Natural killer cell (primary cell): ENCODE results near the gene IRX4. TPM values are rescaled to one million over a fixed set of nuclear protein-coding genes. Genes with fewer than 3 reads are reported as not detected.

ENCODE experiments used
- ATAC-seq, 3 donors: fragments of 150-1000 bp in 2 of 3; fragments of 200-7000 bp in 1 of 3; cut with Tn5 transposase; 1 replicate in 1 of 3; 2 replicates in 2 of 3; pipeline ENCODE4 v1.10.0; 2021; ENCODE audit warnings: mild to moderate bottlenecking in 2 of 3, moderate library complexity in 2 of 3
- DNase-seq, 2 donors: peaks; one replicate each; pipeline versions ENCODE4 v3.0.0 to v3.0.0-alpha.2; 2013 to 2021; ENCODE audit warnings: mixed read lengths in 1 of 2
- H3K27ac ChIP-seq: one replicate; pipeline ENCODE4 v1.5.1; 2013; ENCODE audit warnings: mild to moderate bottlenecking, low read length
- H3K27me3 ChIP-seq: one replicate; pipeline ENCODE4 v1.6.1; 2013; ENCODE audit warnings: low read length; ENCODE audit not compliant: control insufficient read depth, insufficient read depth
- H3K36me3 ChIP-seq: one replicate; pipeline ENCODE4 v1.6.1; 2013; ENCODE audit warnings: low read length; ENCODE audit not compliant: control insufficient read depth, insufficient read depth
- H3K4me1 ChIP-seq: one replicate; pipeline ENCODE4 v1.6.1; 2013; ENCODE audit warnings: low read length; ENCODE audit not compliant: control insufficient read depth, insufficient read depth
- H3K4me3 ChIP-seq: one replicate; pipeline ENCODE4 v1.5.1; 2013; ENCODE audit warnings: low read length
- H3K9me3 ChIP-seq: one replicate; pipeline ENCODE4 v1.6.1; 2013; ENCODE audit warnings: low read length; ENCODE audit not compliant: control insufficient read depth, insufficient read depth
- H3K27ac Mint-ChIP-seq, 2 donors: one replicate each; pipeline ENCODE4 v1.8.0; 2022; ENCODE audit warnings: mild to moderate bottlenecking in 2 of 2, mixed read lengths in 2 of 2, moderate library complexity in 1 of 2
- H3K27me3 Mint-ChIP-seq, 2 donors: one replicate each; pipeline ENCODE4 v1.8.0; 2022; ENCODE audit warnings: low read depth in 2 of 2, mixed read lengths in 2 of 2
- H3K36me3 Mint-ChIP-seq: one replicate; pipeline ENCODE4 v1.8.0; 2022; ENCODE audit warnings: mixed read lengths
- H3K4me1 Mint-ChIP-seq, 2 donors: one replicate each; pipeline ENCODE4 v1.8.0; 2022; ENCODE audit warnings: mixed read lengths in 2 of 2
- H3K4me3 Mint-ChIP-seq: one replicate; pipeline ENCODE4 v1.8.0; 2022; ENCODE audit warnings: mild to moderate bottlenecking, moderate library complexity, mixed read lengths
- H3K9me3 Mint-ChIP-seq, 2 donors: one replicate each; pipeline ENCODE4 v1.8.0; 2022; ENCODE audit warnings: mixed read lengths in 2 of 2
- CTCF ChIP-seq: fragments of 200-600 bp; IDR thresholded peaks from one replicate; pipeline ENCODE4 v1.8.0; 2022; ENCODE audit warnings: antibody characterized with exemption
- WGBS: methylation state at CpG from one replicate; pipeline ENCODE4 v1.1.7; 2013; ENCODE audit warnings: missing lambda C conversion rate; ENCODE audit not compliant: insufficient coverage; 5-methylcytosine and 5-hydroxymethylcytosine counted together
- intact Hi-C: fragments of 100-400 bp; cut with micrococcal nuclease; formaldehyde crosslinking; loops from one replicate; pipeline ENCODE4 v1.14.2; 2022
- total RNA-seq, 4 donors: library from RNA; stranded (reverse); fragments of 120-200 nt in 1 of 4; gene quantifications; one replicate each; pipeline versions ENCODE4 v1.2.3 to v1.2.4, GENCODE V29; 2013 to 2022

The IRX4 gene
- total RNA-seq, 3 donors from 2014 or later (not counting 1 experiment from before 2014, with no cell fraction given): not detected

GRCh38 chr5:1835431-1835830, 47.3 kb downstream of the IRX4 start:
- DNase-seq (no peak), ATAC-seq (no peak)
- H3K4me3 ChIP-seq: no peak overlapping the region
- Mint-ChIP-seq H3K36me3 (no peaks in the 10 kb centered on the region), H3K9me3 (no peaks in the 10 kb centered on the region), H3K27me3 (peaks cover 8 to 17% of the 10 kb centered on the region in 2 donors), H3K4me3 (no peak overlapping the region), H3K27ac (no peak overlapping the region), H3K4me1 (peaks cover 7 to 13% of the 10 kb centered on the region in 2 donors)
- H3K36me3 ChIP-seq: no peaks in the 10 kb centered on the region
- no peak overlapping the region for H3K27ac ChIP-seq
- 75% methylated on average over 13 of the region's 13 CpGs for WGBS
- intact Hi-C loops: no loop called here
- no peaks in the 10 kb centered on the region for H3K9me3 ChIP-seq
- H3K27me3 ChIP-seq: peaks cover under 1% of the 10 kb centered on the region
- no peak for TF ChIP-seq CTCF
- H3K4me1 ChIP-seq: peaks cover 15% of the 10 kb centered on the region

- H3K9me3 Mint-ChIP-seq: no peaks in the 10 kb centered on the region
- H3K4me3 Mint-ChIP-seq: no peak overlapping the region
- Histone ChIP-seq H3K4me1 (peaks cover 15% of the 10 kb centered on the region), H3K36me3 (no peaks in the 10 kb centered on the region), H3K27me3 (no peaks in the 10 kb centered on the region), H3K4me3 (no peak overlapping the region), H3K9me3 (no peaks in the 10 kb centered on the region), H3K27ac (no peak overlapping the region)
- no peak for ATAC-seq
- H3K27ac Mint-ChIP-seq: no peak overlapping the region
- 70% methylated on average over 18 of the region's 21 CpGs for WGBS
- no peaks in the 10 kb centered on the region for H3K36me3 Mint-ChIP-seq
- peaks cover 7 to 13% of the 10 kb centered on the region in 2 donors for H3K4me1 Mint-ChIP-seq
- DNase-seq: no peak
- peaks cover 8 to 17% of the 10 kb centered on the region in 2 donors for H3K27me3 Mint-ChIP-seq
- intact Hi-C loops: no loop called here
- TF ChIP-seq CTCF: no peak
Measured at GRCh38 chr5:1834721-1835429, 47.9 kb downstream of the IRX4 start.

- no peak for DNase-seq
- intact Hi-C loops: no loop called here
- 81% methylated on average over 22 of the region's 22 CpGs for WGBS
- H3K4me3 ChIP-seq: no peak overlapping the region
- ATAC-seq: no peak
- no peak overlapping the region for H3K27ac ChIP-seq
- H3K9me3 ChIP-seq: no peaks in the 10 kb centered on the region
- H3K4me1 Mint-ChIP-seq: peaks cover 7 to 13% of the 10 kb centered on the region in 2 donors
- TF ChIP-seq CTCF: no peak
- no peaks in the 10 kb centered on the region for H3K9me3 Mint-ChIP-seq
- no peak overlapping the region for H3K4me3 Mint-ChIP-seq
- no peaks in the 10 kb centered on the region for H3K36me3 ChIP-seq
- no peaks in the 10 kb centered on the region for H3K36me3 Mint-ChIP-seq
- H3K27me3 ChIP-seq: no peaks in the 10 kb centered on the region
- H3K27me3 Mint-ChIP-seq: peaks cover 4 to 13% of the 10 kb centered on the region in 2 donors
- H3K4me1 ChIP-seq: peaks cover 15% of the 10 kb centered on the region
- no peak overlapping the region for H3K27ac Mint-ChIP-seq
Measured at GRCh38 chr5:1834022-1834551, 48.6 kb downstream of the IRX4 start.
